Cardiac muscle cell (in vitro differentiated cells and primary cell): ENCODE results near the gene FHIT. TPM values are rescaled to one million over a fixed set of nuclear protein-coding genes. Genes with fewer than 3 reads are reported as not detected.

Experiments used
- DNase-seq, 2 donors: peaks; one replicate each; pipeline versions ENCODE4 v3.0.0 to v3.0.0-alpha.2; 2010 to 2017; ENCODE audit warnings: low read depth in 1 of 2, low spot score in 1 of 2
- H3K27ac ChIP-seq: fragments of 200-600 bp; sonication (generic); 2 replicates; pipeline ENCODE4 v1.5.1; 2016
- H3K27me3 ChIP-seq: fragments of 200-600 bp; sonication (generic); 2 replicates; pipeline ENCODE4 v1.6.0; 2016; ENCODE audit warnings: control low read depth
- H3K36me3 ChIP-seq: fragments of 200-600 bp; sonication (generic); 2 replicates; pipeline ENCODE4 v1.5.1; 2016; ENCODE audit warnings: control low read depth
- H3K4me1 ChIP-seq: fragments of 200-600 bp; sonication (generic); 2 replicates; pipeline ENCODE4 v1.8.1; 2017; ENCODE audit warnings: low read depth, mild to moderate bottlenecking, mixed run types
- H3K4me3 ChIP-seq: fragments of 200-600 bp; sonication (generic); 2 replicates; pipeline ENCODE4 v1.5.1; 2016; ENCODE audit warnings: mild to moderate bottlenecking
- H3K9me3 ChIP-seq: fragments of 200-600 bp; sonication (generic); 2 replicates; pipeline ENCODE4 v1.5.1; 2017; ENCODE audit warnings: low read depth, mild to moderate bottlenecking, control low read depth
- CTCF ChIP-seq: IDR thresholded peaks from 2 replicates; pipeline ENCODE4 v1.5.1; 2012; ENCODE audit warnings: low read depth, mild to moderate bottlenecking, low read length
- polyA plus RNA-seq: library from polyadenylated mRNA; unstranded; fragments of >200 nt; fragmentation: Nextera tagmentation; extraction: Ambion mirVana; gene quantifications from 2 replicates; pipeline ENCODE4 v1.2.1, GENCODE V29; 2016
- total RNA-seq: library from RNA; depleted of rRNA; stranded (reverse); fragments of >200 nt; gene quantifications from 2 replicates; pipeline ENCODE4 v1.2.3, GENCODE V29; 2016

FHIT gene
- total and polyA plus RNA-seq, 2 experiments from 2014 or later: 6.9 to 12.5 TPM

- Histone ChIP-seq H3K9me3 (no peaks in the 10 kb centered on the region), H3K4me1 (peaks cover 5% of the 10 kb centered on the region), H3K4me3 (no peak overlapping the region), H3K36me3 (no peaks in the 10 kb centered on the region), H3K27ac (no peak overlapping the region), H3K27me3 (no peaks in the 10 kb centered on the region)
- no peak for TF ChIP-seq CTCF
- no peak for DNase-seq
Measured at GRCh38 chr3:60703956-60704736, 547.1 kb downstream of the FHIT start.

GRCh38 chr3:60703008-60703407 is 548.2 kb downstream of the FHIT start:
- no peak for DNase-seq
- Histone ChIP-seq H3K27ac (no peak overlapping the region), H3K36me3 (no peaks in the 10 kb centered on the region), H3K27me3 (no peaks in the 10 kb centered on the region), H3K4me1 (peaks cover 12% of the 10 kb centered on the region), H3K4me3 (no peak overlapping the region), H3K9me3 (no peaks in the 10 kb centered on the region)
- TF ChIP-seq CTCF: no peak

GRCh38 chr3:60698117-60698516 is 553.1 kb downstream of the FHIT start:
- H3K27ac ChIP-seq: peak overlapping the region; percentile 47
- H3K36me3 ChIP-seq: no peaks in the 10 kb centered on the region
- peaks cover 12% of the 10 kb centered on the region for H3K4me1 ChIP-seq
- no peak for TF ChIP-seq CTCF
- no peaks in the 10 kb centered on the region for H3K27me3 ChIP-seq
- no peak overlapping the region for H3K4me3 ChIP-seq
- peak in 1 of 2 donors; percentile 10 for DNase-seq
- H3K9me3 ChIP-seq: no peaks in the 10 kb centered on the region

- Histone ChIP-seq H3K4me1 (peaks cover 12% of the 10 kb centered on the region), H3K27me3 (no peaks in the 10 kb centered on the region), H3K4me3 (no peak overlapping the region), H3K36me3 (no peaks in the 10 kb centered on the region), H3K9me3 (no peaks in the 10 kb centered on the region), H3K27ac (no peak overlapping the region)
- no peak for DNase-seq
- no peak for TF ChIP-seq CTCF
Measured at GRCh38 chr3:60697132-60697531, 554.1 kb downstream of the FHIT start.

- no peaks in the 10 kb centered on the region for H3K27me3 ChIP-seq
- DNase-seq: no peak
- H3K27ac ChIP-seq: no peak overlapping the region
- H3K4me3 ChIP-seq: no peak overlapping the region
- H3K4me1 ChIP-seq: peaks cover 12% of the 10 kb centered on the region
- TF ChIP-seq CTCF: no peak
- H3K36me3 ChIP-seq: no peaks in the 10 kb centered on the region
- H3K9me3 ChIP-seq: no peaks in the 10 kb centered on the region
Measured at GRCh38 chr3:60696428-60697125, 554.7 kb downstream of the FHIT start.
